Measurements from ENCODE around the gene MARK3. TPM values are rescaled to one million over a fixed set of nuclear protein-coding genes. Genes with fewer than 3 reads are reported as not detected.

Gene MARK3
- total and polyA plus RNA-seq, 2 of the 4 experiments (the other 2 are of a cell fraction): 78.5 to 80.5 TPM

DNA sequence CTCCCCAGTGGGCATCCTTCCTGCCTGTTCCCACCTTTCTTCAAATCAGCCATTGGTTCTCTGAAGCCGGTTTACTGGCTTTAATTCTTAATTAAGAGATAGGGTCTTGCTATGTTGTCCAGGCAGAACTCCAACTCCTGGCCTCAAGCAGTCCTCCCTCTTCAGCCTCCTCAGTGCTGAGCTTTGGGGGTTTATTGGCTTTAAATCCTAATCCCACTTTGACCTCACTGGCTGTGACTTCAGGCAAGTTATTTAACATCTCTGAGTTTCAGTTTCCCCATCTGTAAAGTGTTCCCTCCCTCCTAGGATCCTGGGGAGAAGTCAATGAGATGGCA, 141.7 kb downstream of the MARK3 start:
- ChIA-PET POLR2A (ENCODE audit: unreplicated experiment) (no interaction called here), CTCF (no interaction called here)
- Histone ChIP-seq H3K4me2 (ENCODE audit: low read depth, low read length) (no peak overlapping the region), H3K9ac (ENCODE audit: low read depth, low read length) (no peak overlapping the region), H3K9me3 (ENCODE audit: control insufficient read depth, insufficient read depth, low read length) (no peaks in the 10 kb centered on the region), H2BK15ac (ENCODE audit: low read depth, low read length) (no peak overlapping the region), H4K20me1 (ENCODE audit: insufficient read depth, low read length) (peaks cover 23% of the 10 kb centered on the region), H3K14ac (replicated peaks; ENCODE audit: low read depth, low read length) (no peak overlapping the region), H3K9me1 (ENCODE audit: insufficient read depth, low read length) (peaks cover 13% of the 10 kb centered on the region), H2BK120ac (ENCODE audit: low read depth, low read length) (no peak overlapping the region), H2BK5ac (ENCODE audit: low read depth, low read length, poor library complexity, severe bottlenecking) (no peak overlapping the region), H3K27ac (ENCODE audit: insufficient read depth, low read length) (no peak overlapping the region), H4K8ac (ENCODE audit: low read depth in 2 of 2, low read length in 2 of 2) (no peak overlapping the region), H3K18ac (ENCODE audit: low read depth, low read length) (no peak overlapping the region), H2BK20ac (ENCODE audit: low read depth, low read length) (no peak overlapping the region), H3K23ac (ENCODE audit: low read depth, low read length) (no peak overlapping the region), H2AK9ac (replicated peaks; ENCODE audit: low read depth, low read length, poor library complexity) (no peak overlapping the region), H3K4me1 (ENCODE audit: control insufficient read depth, insufficient read depth, low read length) (peaks cover 13% of the 10 kb centered on the region), H3K27me3 (ENCODE audit: control insufficient read depth, insufficient read depth, low read length) (peaks cover 14% of the 10 kb centered on the region), H4K91ac (ENCODE audit: insufficient read depth, low read depth, low read length) (no peak overlapping the region), H4K5ac (ENCODE audit: low read depth, low read length) (no peak overlapping the region), H3K79me1 (ENCODE audit: low read depth in 1 of 2, low read length in 2 of 2) (peaks cover 0 to 41% of the 10 kb centered on the region in 2 experiments; a peak in 3 of 4 replicates), H3K56ac (ENCODE audit: extremely low read depth, insufficient read depth, low read length) (no peak overlapping the region), H3K4ac (ENCODE audit: low read depth, low read length) (no peak overlapping the region), H2AFZ (replicated peaks; ENCODE audit: low read length, poor library complexity) (no peak overlapping the region), H3K36me3 (ENCODE audit: control insufficient read depth, insufficient read depth, low read length) (peaks cover 1% of the 10 kb centered on the region; the same call in 1 of the 2 replicates), H3K4me3 (ENCODE audit: insufficient read depth, low read depth, low read length) (no peak overlapping the region), H2AK5ac (ENCODE audit: low read depth, low read length) (no peak overlapping the region)
- no peak for TF ChIP-seq RFX5 (IDR thresholded peaks at IDR 0.05; ENCODE audit: low read depth, low read length)
- no peak for ATAC-seq (ENCODE audit: low read depth)
- DNase-seq: no peak
- dilution Hi-C loops (cut with HindIII; ENCODE audit: low sequenced_read_pairs, unreplicated experiment) (no loop called here), intact Hi-C loops (cut with micrococcal nuclease) (no loop called here), in situ Hi-C loops (cut with MboI; ENCODE audit: low sequenced_read_pairs) (no loop called here)
- no CpG with 5 or more reads among the region's 1 CpG for WGBS, 2 experiments (ENCODE audit: extremely low coverage in 2 of 2, insufficient read length in 1 of 2)
- no TSS peak for BruUV-seq (replicated peaks)

Measured in IMR-90 (cell line).